Measurements from ENCODE around the gene LYRM7.
A peak's percentile ranks its signal among the peaks of the same experiment; 100 is the strongest.
"Not testable (repeated sequence)": the region's sequence is repeated elsewhere in the genome, so short reads cannot be mapped to it uniquely, and the experiment has no call there.

The LYRM7 gene

GRCh38 chr5:131170540-131171275, at the start of gene LYRM7:
Gene LYRM7 (plus strand): TSS chr5:131170944. CDS start chr5:131171021, 77 bp downstream.
- DNase-seq (ENCODE audit: low spot score) = peak; percentile 100

- not testable (repeated sequence) for DNase-seq (ENCODE audit: low spot score)
Measured at GRCh38 chr5:131127244-131127643, 43.5 kb upstream of the LYRM7 start.

- no peak for DNase-seq (ENCODE audit: low spot score)
Measured at GRCh38 chr5:131129306-131129705, 41.4 kb upstream of the LYRM7 start.

GRCh38 chr5:131133091-131133490, 37.7 kb upstream of the LYRM7 start:
- DNase-seq (ENCODE audit: low spot score) = not testable (repeated sequence)

GRCh38 chr5:131138406-131138805, 32.3 kb upstream of the LYRM7 start:
- not testable (repeated sequence) for DNase-seq (ENCODE audit: low spot score)

- DNase-seq (ENCODE audit: low spot score) = no peak
Measured at GRCh38 chr5:131139321-131139720, 31.4 kb upstream of the LYRM7 start.

- no peak for DNase-seq (ENCODE audit: low spot score)
Measured at GRCh38 chr5:131142970-131143617, 27.6 kb upstream of the LYRM7 start.

- no peak for DNase-seq (ENCODE audit: low spot score)
Measured at GRCh38 chr5:131147258-131147657, 23.5 kb upstream of the LYRM7 start.

GRCh38 chr5:131148835-131149234, 21.9 kb upstream of the LYRM7 start:
- no peak for DNase-seq (ENCODE audit: low spot score)

GRCh38 chr5:131150408-131150807, 20.3 kb upstream of the LYRM7 start:
- no peak for DNase-seq (ENCODE audit: low spot score)

GRCh38 chr5:131151216-131151615, 19.5 kb upstream of the LYRM7 start:
- DNase-seq (ENCODE audit: low spot score) = no peak

GRCh38 chr5:131156385-131156784, 14.4 kb upstream of the LYRM7 start:
- DNase-seq (ENCODE audit: low spot score) = no peak

- DNase-seq (ENCODE audit: low spot score) = no peak
Measured at GRCh38 chr5:131156957-131157356, 13.8 kb upstream of the LYRM7 start.

- no peak for DNase-seq (ENCODE audit: low spot score)
Measured at GRCh38 chr5:131160134-131160533, 10.6 kb upstream of the LYRM7 start.

- DNase-seq (ENCODE audit: low spot score) = peak; percentile 36
Measured at GRCh38 chr5:131163276-131164119, 7.2 kb upstream of the LYRM7 start.

GRCh38 chr5:131164191-131165118, 6.3 kb upstream of the LYRM7 start:
- DNase-seq (ENCODE audit: low spot score) = peak; percentile 80

GRCh38 chr5:131165119-131165727, 5.5 kb upstream of the LYRM7 start, which contains the start of gene HINT1:
Gene HINT1 (minus strand): TSS chr5:131165256. CDS start chr5:131165205, 51 bp downstream.
- peak; percentile 93 for DNase-seq (ENCODE audit: low spot score)

- no peak for DNase-seq (ENCODE audit: low spot score)
Measured at GRCh38 chr5:131167615-131168014, 3.1 kb upstream of the LYRM7 start.

- DNase-seq (ENCODE audit: low spot score) = no peak
Measured at GRCh38 chr5:131169810-131170539, 769 bp upstream of the LYRM7 start.

GRCh38 chr5:131171276-131171810, 599 bp downstream of the LYRM7 start:
- peak; percentile 40 for DNase-seq (ENCODE audit: low spot score)

Data from SW480 (cell line).